ENCODE results near the gene TAF6.

Gene TAF6

GRCh38 chr7:100064162-100064561 lies 55.0 kb downstream of the TAF6 start:
- no peak for DNase-seq

GRCh38 chr7:100063376-100063775 lies 55.8 kb downstream of the TAF6 start:
- DNase-seq: no peak

GRCh38 chr7:100061518-100062193 lies 57.5 kb downstream of the TAF6 start:
- no peak for DNase-seq

- DNase-seq: no peak
These were observed 59.9 kb downstream of the TAF6 start for GRCh38 chr7:100059251-100059739.

All from NCI-H526 (cell line).